ENCODE results near the gene CNTN5.

- no peak for TF ChIP-seq CTCF (IDR thresholded peaks at IDR 0.05)
- TF ChIP-seq POLR2AphosphoS5 (IDR thresholded peaks at IDR 0.05), result no peak
- TF ChIP-seq POLR2A (IDR thresholded peaks at IDR 0.05), result no peak
- TF ChIP-seq EP300 (IDR thresholded peaks at IDR 0.05), result no peak
Observed at GRCh38 chr11:100338144-100338840, 1317.5 kb downstream of the CNTN5 start.

Measured in upper lobe of left lung (tissue), 4 donors.